Smooth muscle cell of the brain vasculature (primary cell): ENCODE results near the gene HAPLN3.

Experiments used
- DNase-seq: peaks from one replicate; pipeline ENCODE4 v3.0.0-alpha.2; 2012; ENCODE audit warnings: low read depth, low spot score

The HAPLN3 gene

GRCh38 chr15:88863412-88863811, 31.9 kb downstream of the HAPLN3 start:
- no peak for DNase-seq

DNA sequence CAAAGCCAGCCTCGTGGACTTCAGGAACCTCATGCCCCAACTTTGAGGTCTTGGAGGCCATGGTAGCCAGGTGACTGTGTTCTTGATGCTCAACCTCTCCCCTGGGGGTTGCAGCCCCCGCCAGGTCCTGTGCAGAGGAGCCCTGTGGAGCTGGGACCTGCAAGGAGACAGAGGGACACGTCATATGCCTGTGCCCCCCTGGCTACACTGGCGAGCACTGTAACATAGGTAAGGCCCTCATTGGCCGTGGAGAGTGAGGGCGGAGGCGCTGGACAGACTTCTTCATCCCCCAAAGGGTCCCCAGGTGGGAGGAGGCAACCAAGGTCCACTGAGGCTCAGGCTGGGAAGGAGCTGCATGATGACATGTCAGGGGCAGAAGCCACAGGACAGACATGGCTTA, 35.1 kb downstream of the HAPLN3 start:
- no peak for DNase-seq

DNA sequence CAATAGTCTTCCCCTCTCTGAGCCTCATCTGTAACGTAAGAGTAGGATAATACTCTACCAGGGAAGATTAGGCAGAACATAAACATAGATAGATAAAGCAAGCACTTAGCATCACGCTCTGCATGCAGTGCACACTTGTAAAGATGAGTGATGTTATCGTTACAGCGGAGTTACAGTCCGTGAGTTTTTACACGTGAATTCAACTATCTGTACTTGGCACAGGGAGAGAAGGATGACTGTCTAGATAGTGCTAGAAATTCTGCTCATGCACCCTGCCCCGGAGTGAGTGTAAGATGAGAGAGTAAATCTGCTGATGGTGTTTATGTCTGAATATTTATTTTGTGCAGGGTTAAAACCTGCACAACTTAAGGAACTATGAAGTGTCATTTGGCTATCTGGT, 35.8 kb downstream of the HAPLN3 start:
- no peak for DNase-seq

- no peak for DNase-seq
These were observed 36.4 kb downstream of the HAPLN3 start for GRCh38 chr15:88858934-88859333.

DNA sequence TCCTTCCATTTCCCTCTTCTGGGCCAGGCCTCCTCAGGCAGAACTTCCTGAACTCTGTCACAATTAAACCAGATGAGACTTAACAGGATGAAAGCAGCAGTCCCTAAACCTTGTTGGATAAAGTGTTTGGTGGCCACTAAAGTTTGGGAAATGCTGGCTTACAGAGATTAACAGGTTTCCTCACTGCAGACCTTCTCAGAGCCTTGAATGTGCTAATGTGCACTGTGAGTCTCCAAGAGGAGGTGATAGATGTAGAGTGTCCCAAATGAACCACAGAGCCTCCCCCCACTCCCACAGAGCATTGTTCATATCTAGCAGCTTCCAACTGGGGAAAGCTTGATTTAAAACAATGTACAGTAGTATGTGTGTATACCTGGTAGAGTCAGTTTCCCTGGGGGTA, 42.9 kb downstream of the HAPLN3 start:
- DNase-seq, result no peak

DNA sequence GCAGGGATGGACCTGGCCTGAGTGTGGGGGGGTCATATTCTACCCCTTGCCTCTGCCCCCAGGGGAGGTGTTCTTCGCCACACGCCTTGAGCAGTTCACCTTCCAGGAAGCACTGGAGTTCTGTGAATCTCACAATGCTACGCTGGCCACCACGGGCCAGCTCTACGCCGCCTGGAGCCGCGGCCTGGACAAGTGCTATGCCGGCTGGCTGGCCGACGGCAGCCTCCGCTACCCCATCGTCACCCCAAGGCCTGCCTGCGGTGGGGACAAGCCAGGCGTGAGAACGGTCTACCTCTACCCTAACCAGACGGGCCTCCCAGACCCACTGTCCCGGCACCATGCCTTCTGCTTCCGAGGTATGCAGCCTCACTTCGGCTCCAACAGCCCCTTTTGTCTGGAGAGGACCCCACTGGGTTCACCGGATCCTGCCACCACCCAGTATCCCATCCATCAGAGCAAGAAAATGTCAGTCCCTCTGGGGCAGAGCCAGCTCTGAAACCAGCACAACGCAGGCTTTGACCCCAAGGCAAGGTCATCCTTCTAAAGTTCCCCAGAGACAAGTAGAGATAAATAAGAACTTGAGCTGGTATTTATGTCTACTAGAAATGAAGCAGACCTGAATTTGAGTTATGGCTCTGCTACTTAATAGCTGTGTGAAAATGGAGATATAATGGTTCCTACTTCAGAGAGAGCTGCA, 45.8 kb downstream of the HAPLN3 start:
- no peak for DNase-seq

DNA sequence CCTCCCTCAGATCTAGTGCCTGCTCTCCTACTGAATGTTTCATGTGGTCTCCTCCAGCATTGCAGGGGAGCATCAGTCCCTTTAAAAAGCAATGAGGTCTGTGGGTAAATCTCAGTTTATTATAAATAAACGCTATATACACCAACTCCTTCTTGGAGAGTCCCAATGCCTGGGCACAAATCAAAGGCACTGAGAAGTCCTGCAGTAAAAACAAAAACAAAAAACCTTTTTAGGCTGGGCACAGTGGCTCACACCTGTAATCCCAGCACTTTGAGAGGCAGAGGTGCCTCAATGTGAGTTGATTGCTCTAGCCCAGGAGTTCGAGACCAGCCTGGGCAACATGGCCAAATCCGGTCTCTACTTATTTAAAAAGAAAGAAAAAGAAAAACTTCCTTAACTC, 47.1 kb downstream of the HAPLN3 start:
- DNase-seq, result no peak

DNA sequence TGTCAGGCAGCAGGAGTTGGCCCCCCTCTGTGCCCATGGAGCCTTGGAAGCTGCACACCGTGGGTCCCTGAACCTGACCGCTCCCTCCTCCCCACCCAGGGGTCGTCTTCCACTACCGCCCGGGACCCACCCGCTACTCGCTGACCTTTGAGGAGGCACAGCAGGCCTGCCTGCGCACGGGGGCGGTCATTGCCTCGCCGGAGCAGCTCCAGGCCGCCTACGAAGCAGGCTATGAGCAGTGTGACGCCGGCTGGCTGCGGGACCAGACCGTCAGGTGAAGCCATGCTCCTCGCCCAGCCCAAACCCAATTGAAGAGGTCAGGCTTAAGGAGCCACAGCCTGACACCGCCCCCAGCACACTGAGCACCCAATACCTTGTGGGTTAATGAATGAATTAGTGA, 48.2 kb downstream of the HAPLN3 start:
- no peak for DNase-seq

DNA sequence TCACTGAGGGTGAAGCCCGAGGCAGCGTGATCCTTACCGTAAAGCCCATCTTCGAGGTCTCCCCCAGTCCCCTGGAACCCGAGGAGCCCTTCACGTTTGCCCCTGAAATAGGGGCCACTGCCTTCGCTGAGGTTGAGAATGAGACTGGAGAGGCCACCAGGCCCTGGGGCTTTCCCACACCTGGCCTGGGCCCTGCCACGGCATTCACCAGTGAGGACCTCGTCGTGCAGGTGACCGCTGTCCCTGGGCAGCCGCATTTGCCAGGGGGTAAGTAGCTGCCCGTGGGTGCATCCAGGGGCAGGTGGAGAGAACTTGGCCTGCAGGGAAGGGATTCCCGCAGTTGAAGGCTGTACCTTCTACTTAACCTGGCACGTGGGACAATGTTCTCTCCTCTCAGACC, 49.7 kb downstream of the HAPLN3 start:
- DNase-seq, result no peak

GRCh38 chr15:88844749-88845386, 50.5 kb downstream of the HAPLN3 start:
- no peak for DNase-seq

- no peak for DNase-seq
These were observed 52.0 kb downstream of the HAPLN3 start for GRCh38 chr15:88843334-88843733.

GRCh38 chr15:88842156-88842555, 53.2 kb downstream of the HAPLN3 start:
- DNase-seq, result no peak

DNA sequence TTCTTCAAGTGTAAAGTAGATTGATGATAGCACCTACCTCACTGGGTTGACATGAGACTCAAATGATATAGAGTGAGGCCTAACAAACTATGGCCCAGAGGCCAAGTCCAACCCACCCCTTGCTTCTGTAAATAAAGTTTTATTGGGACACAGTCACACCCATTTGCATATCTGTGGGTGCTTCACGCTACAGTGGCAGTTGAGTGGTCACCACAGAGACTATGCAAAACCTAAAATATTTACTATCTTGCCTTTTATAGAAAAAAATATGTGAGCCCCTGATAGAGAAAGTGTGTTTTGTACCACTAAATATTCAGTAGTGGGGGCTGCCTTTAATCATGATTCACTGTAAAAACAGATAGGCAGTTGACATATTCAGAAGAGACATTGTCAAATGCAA, 54.1 kb downstream of the HAPLN3 start:
- no peak for DNase-seq

DNA sequence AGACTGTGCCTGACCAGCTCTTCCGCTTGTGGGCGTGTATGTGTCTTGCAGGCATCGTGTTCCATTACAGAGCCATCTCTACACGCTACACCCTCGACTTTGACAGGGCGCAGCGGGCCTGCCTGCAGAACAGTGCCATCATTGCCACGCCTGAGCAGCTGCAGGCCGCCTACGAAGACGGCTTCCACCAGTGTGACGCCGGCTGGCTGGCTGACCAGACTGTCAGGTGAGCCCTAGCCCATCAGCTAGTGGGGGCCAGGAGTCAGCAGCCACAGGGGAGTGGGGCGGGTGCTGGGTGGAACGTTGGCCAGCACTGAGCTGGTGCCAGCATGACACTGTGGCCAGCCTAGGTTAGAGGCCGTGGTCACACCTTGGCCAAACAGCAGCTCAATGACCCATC, 55.4 kb downstream of the HAPLN3 start:
- no peak for DNase-seq

DNA sequence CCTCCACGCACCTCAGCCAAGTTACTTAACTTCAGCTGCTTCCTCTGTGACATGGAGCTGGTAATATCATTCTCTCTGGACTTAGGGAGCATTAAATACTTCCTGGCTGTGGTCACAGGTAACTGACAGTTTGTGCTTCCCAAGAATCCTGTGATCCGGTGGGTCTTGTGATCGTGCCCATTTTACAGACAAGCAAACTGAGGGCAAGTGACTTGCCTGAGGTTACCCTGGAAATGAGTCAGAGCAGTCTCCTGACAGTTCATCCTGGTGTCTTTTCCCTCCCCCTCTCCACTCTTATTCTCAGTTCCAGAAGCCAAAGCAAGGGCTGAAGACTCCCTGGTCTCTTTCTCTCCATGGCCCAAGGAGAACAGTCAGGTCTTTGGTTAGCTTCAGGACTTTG, 56.2 kb downstream of the HAPLN3 start:
- DNase-seq, result no peak

DNA sequence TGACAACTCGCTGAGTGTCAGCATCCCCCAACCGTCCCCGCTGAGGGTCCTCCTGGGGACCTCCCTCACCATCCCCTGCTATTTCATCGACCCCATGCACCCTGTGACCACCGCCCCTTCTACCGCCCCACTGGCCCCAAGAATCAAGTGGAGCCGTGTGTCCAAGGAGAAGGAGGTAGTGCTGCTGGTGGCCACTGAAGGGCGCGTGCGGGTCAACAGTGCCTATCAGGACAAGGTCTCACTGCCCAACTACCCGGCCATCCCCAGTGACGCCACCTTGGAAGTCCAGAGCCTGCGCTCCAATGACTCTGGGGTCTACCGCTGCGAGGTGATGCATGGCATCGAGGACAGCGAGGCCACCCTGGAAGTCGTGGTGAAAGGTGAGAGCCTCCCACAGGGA, 56.7 kb downstream of the HAPLN3 start:
- no peak for DNase-seq

DNA sequence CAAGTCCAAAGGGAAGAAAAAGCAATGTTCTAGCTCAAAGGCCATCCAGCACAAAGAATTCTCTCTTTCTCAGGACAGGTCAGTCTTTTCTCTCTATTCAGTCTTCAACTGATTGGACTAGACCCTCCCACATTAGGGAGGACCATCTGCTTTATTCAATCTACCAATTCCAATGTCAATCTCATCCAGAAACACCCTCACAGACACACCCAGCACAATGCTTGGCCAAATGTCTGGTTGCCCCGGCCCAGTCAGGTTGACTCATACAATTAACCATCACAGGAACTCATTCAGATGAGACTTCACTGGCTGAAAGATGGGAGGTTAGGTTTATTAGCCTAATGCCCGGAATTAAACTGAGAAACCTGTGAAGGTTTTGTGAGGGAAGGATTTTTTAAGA, 59.7 kb downstream of the HAPLN3 start:
- no peak for DNase-seq

DNA sequence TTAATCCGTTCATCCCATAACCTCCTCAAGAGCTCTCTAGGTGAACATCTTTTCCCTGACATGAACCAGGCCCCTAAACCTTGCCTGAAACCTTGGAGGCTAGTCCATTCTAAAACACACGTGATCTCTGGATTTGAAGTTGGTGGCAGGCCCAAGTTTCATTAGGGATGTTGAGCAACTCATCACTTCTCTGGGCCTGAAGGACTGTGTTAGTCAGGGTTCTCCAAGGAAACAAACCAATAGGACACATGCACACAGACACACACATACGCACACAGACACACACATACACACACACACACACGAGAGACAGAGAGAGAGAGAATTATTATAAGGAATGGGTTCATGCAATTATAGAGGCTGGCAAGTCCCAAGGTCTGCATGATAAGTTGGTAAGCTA, 60.2 kb downstream of the HAPLN3 start:
- DNase-seq, result no peak

DNA sequence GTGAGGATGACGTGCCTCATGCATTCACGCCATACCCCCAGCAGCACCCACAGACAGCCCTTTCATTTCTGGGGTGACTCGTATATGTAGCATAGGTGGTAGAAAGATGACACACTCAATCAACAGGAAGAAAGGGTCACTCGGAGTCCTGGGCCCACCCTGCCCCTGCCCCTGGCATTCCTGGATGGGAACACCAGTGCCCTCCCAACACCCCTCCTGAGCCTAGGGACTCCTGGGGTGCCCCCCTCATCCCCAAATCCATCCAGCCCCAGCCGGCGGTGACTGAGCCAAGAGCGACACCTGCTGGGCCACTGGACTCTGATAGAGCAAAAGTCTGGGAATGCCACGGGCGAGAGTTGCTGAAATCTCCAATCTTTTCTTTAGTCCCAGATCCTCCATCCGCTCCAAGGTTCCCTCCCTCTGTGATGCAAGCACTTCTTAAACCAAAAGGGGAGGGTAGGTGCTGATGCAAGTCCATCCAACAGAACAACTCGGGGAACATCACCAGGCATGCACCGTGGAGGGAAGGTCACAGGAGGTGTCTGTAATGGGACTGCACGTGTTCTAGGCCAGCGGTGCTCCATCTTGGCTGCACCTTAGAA, 61.0 kb downstream of the HAPLN3 start:
- no peak for DNase-seq

DNA sequence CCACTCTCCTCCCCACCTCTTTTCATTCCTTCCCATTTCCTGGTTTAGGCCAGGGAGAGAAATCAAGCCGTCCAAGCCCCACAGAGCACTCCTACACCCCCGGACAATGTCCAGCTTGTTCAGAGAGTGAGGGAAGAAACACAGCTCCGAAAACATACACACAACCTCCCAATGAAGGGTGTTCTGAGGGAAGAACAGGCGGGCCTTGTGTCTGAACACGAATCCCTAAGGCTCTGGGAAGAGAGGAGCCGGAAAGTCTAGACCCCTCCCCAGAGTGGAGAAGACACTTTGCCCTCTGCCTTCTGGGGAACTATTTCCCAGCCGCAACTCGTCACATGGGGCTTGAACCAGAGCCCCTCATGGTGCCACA, 61.6 kb downstream of the HAPLN3 start:
- no peak for DNase-seq

- DNase-seq, result no peak
These were observed 62.3 kb downstream of the HAPLN3 start for GRCh38 chr15:88832820-88833730.

GRCh38 chr15:88830016-88830415, 65.3 kb downstream of the HAPLN3 start:
- no peak for DNase-seq
